BE2C (cell line): ENCODE results near the gene SMIM14.

Source experiments
- DNase-seq: peaks from one replicate; pipeline ENCODE4 v3.0.0-alpha.2; 2020
- H3K27me3 ChIP-seq: fragments of 250-450 bp; sonication (Bioruptor Pico); 2 replicates; pipeline ENCODE4 v1.5.1; 2020; ENCODE audit warnings: mild to moderate bottlenecking
- H3K36me3 ChIP-seq: fragments of 250-450 bp; sonication (Bioruptor Pico); 2 replicates; pipeline ENCODE4 v1.5.1; 2020; ENCODE audit warnings: mild to moderate bottlenecking
- H3K4me1 ChIP-seq: fragments of 250-450 bp; sonication (Bioruptor Pico); 2 replicates; pipeline ENCODE4 v1.5.1; 2020
- H3K4me3 ChIP-seq: 2 replicates; pipeline ENCODE4 v1.5.1; 2011; ENCODE audit warnings: low read depth, low read length
- H3K9me3 ChIP-seq: fragments of 250-450 bp; sonication (Bioruptor Pico); 2 replicates; pipeline ENCODE4 v1.5.1; 2020
- CTCF ChIP-seq: IDR thresholded peaks from 2 replicates; pipeline ENCODE4 v1.5.1; 2012; ENCODE audit warnings: mild to moderate bottlenecking, low read depth, low read length

SMIM14 gene

GRCh38 chr4:39637221-39637585 lies 1.5 kb downstream of the SMIM14 start:
- DNase-seq = no peak
- Histone ChIP-seq H3K27me3 (no peaks in the 10 kb centered on the region), H3K4me1 (no peaks in the 10 kb centered on the region), H3K36me3 (no peaks in the 10 kb centered on the region), H3K4me3 (peak overlapping the region; percentile 96), H3K9me3 (no peaks in the 10 kb centered on the region)
- TF ChIP-seq CTCF = no peak

- no peak overlapping the region for H3K4me3 ChIP-seq
- no peak for DNase-seq
- no peaks in the 10 kb centered on the region for H3K4me1 ChIP-seq
- H3K27me3 ChIP-seq = no peaks in the 10 kb centered on the region
- no peaks in the 10 kb centered on the region for H3K9me3 ChIP-seq
- H3K36me3 ChIP-seq = no peaks in the 10 kb centered on the region
- TF ChIP-seq CTCF = no peak
These were observed 2.0 kb downstream of the SMIM14 start for GRCh38 chr4:39636531-39637184.

- Histone ChIP-seq H3K4me3 (no peak overlapping the region), H3K36me3 (no peaks in the 10 kb centered on the region), H3K9me3 (no peaks in the 10 kb centered on the region), H3K4me1 (no peaks in the 10 kb centered on the region), H3K27me3 (no peaks in the 10 kb centered on the region)
- no peak for DNase-seq
- TF ChIP-seq CTCF = no peak
These were observed 3.6 kb downstream of the SMIM14 start for GRCh38 chr4:39635023-39635422.

- no peak overlapping the region for H3K4me3 ChIP-seq
- H3K9me3 ChIP-seq = no peaks in the 10 kb centered on the region
- no peaks in the 10 kb centered on the region for H3K36me3 ChIP-seq
- H3K27me3 ChIP-seq = no peaks in the 10 kb centered on the region
- DNase-seq = no peak
- no peak for TF ChIP-seq CTCF
- no peaks in the 10 kb centered on the region for H3K4me1 ChIP-seq
These were observed 7.0 kb downstream of the SMIM14 start for GRCh38 chr4:39631700-39632079.

- no peak for DNase-seq
- Histone ChIP-seq H3K4me3 (no peak overlapping the region), H3K27me3 (no peaks in the 10 kb centered on the region), H3K36me3 (no peaks in the 10 kb centered on the region), H3K9me3 (no peaks in the 10 kb centered on the region), H3K4me1 (no peaks in the 10 kb centered on the region)
- no peak for TF ChIP-seq CTCF
These were observed 11.3 kb downstream of the SMIM14 start for GRCh38 chr4:39627413-39627812.

- no peak overlapping the region for H3K4me3 ChIP-seq
- DNase-seq = no peak
- H3K27me3 ChIP-seq = no peaks in the 10 kb centered on the region
- no peak for TF ChIP-seq CTCF
- no peaks in the 10 kb centered on the region for H3K36me3 ChIP-seq
- no peaks in the 10 kb centered on the region for H3K9me3 ChIP-seq
- no peaks in the 10 kb centered on the region for H3K4me1 ChIP-seq
These were observed 11.8 kb downstream of the SMIM14 start for GRCh38 chr4:39626913-39627312.
